Activated T-cell treated with anti-CD3 and anti-CD28 coated beads for 24 hours (primary cell): ENCODE results near the gene TNFRSF1B.

Source experiments
- DNase-seq: peaks from one replicate; pipeline ENCODE4 v3.0.0-alpha.2; 2020; ENCODE audit warnings: low read depth

TNFRSF1B gene

GRCh38 chr1:12176298-12177118, 9.7 kb downstream of the TNFRSF1B start:
- DNase-seq = no peak

GRCh38 chr1:12177156-12177998, 10.6 kb downstream of the TNFRSF1B start:
- DNase-seq = no peak

GRCh38 chr1:12177999-12178441, 11.2 kb downstream of the TNFRSF1B start:
- DNase-seq = peak; percentile 85

- no peak for DNase-seq
These were observed 11.7 kb downstream of the TNFRSF1B start for GRCh38 chr1:12178511-12178910.

GRCh38 chr1:12179111-12179519, 12.3 kb downstream of the TNFRSF1B start:
- peak; percentile 74 for DNase-seq

- no peak for DNase-seq
These were observed 12.9 kb downstream of the TNFRSF1B start for GRCh38 chr1:12179676-12180075.

- no peak for DNase-seq
These were observed 13.5 kb downstream of the TNFRSF1B start for GRCh38 chr1:12180315-12180714.

GRCh38 chr1:12180903-12181302, 14.1 kb downstream of the TNFRSF1B start:
- DNase-seq = no peak

- DNase-seq = no peak
These were observed 14.8 kb downstream of the TNFRSF1B start for GRCh38 chr1:12181568-12181967.

- DNase-seq = no peak
These were observed 15.7 kb downstream of the TNFRSF1B start for GRCh38 chr1:12182410-12182984.

- no peak for DNase-seq
These were observed 16.5 kb downstream of the TNFRSF1B start for GRCh38 chr1:12183095-12183794.

- DNase-seq = no peak
These were observed 17.4 kb downstream of the TNFRSF1B start for GRCh38 chr1:12184008-12184681.

GRCh38 chr1:12185036-12185917, 18.5 kb downstream of the TNFRSF1B start:
- no peak for DNase-seq

GRCh38 chr1:12185918-12186678, 19.3 kb downstream of the TNFRSF1B start:
- DNase-seq = no peak

GRCh38 chr1:12186679-12186985, 19.8 kb downstream of the TNFRSF1B start:
- DNase-seq = no peak

- no peak for DNase-seq
These were observed 21.3 kb downstream of the TNFRSF1B start for GRCh38 chr1:12188115-12188514.

GRCh38 chr1:12188657-12189327, 22.0 kb downstream of the TNFRSF1B start:
- DNase-seq = no peak

GRCh38 chr1:12189328-12189682, 22.5 kb downstream of the TNFRSF1B start:
- DNase-seq = no peak

- no peak for DNase-seq
These were observed 24.6 kb downstream of the TNFRSF1B start for GRCh38 chr1:12191242-12192032.
